ENCODE results near the gene LACTB.
"Not testable (repeated sequence)": the region's sequence is repeated elsewhere in the genome, so short reads cannot be mapped to it uniquely, and the experiment has no call there.

Gene LACTB

DNA sequence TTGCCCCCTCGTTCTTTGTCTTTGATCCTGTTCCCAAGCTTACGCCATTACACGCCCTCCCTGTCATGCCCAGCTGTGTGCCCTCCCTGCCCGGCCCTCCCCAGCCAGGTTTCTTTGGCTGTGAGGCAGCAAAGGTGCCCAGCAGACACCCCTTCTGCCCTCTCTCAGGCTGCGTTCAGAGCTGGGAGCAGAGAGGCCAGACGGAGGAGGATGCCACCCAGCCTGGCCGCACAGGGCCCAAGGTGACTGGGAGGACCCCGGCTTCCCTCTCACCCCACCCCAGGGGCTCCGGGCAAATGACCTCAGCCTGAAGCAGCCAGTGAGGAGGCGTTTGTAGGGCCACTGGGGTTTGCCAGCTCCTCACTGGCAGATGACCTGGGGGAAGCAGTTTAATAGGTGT lies 30.8 kb upstream of the LACTB start:
- DNase-seq: no peak

- no peak for DNase-seq
Observed at GRCh38 chr15:63091679-63092446, 29.8 kb upstream of the LACTB start.

- DNase-seq: peak; percentile 73 to 80
Observed at GRCh38 chr15:63093486-63094205, 28.0 kb upstream of the LACTB start.

- no peak for DNase-seq
Observed at GRCh38 chr15:63094495-63094931, 27.1 kb upstream of the LACTB start.

- no peak for DNase-seq
Observed at GRCh38 chr15:63096178-63096577, 25.5 kb upstream of the LACTB start.

DNA sequence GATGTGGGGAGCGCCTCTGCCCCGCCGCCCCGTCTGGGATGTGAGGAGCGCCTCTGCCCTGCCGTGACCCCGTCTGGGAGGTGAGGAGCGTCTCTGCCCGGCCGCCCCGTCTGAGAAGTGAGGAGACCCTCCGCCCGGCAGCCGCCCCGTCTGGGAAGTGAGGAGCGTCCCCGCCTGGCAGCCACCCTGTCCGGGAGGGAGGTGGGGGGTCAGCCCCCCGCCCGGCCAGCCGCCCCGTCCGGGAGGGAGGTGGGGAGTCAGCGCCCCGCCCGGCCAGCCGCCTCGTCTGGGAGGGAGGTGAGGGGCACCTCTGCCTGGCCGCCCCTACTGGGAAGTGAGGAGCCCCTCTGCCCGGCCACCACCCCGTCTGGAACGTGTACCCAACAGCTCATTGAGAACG lies 22.8 kb upstream of the LACTB start:
- DNase-seq: not testable (repeated sequence)

GRCh38 chr15:63099581-63099980 lies 22.1 kb upstream of the LACTB start:
- not testable (repeated sequence) for DNase-seq

- DNase-seq: no peak
Observed at GRCh38 chr15:63103416-63103815, 18.2 kb upstream of the LACTB start.

DNA sequence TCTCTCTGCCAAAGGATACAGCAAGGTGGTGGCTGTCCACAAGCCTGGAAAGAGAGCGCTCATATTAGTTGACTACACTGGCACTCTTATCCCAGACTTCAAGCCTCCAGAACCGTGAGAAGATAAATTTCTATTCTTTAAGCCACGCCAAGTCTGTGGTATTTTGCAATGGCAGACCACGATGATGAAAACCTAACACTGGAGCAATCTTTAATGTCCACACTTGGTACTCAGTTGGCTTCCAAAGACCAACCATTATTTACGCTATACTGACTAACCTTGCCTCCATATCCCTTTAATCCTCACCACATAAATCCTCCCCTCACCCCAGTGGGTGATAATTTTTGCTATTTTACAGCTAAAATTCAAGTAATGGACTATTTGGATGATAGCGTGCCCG lies 16.9 kb upstream of the LACTB start:
- DNase-seq: no peak

DNA sequence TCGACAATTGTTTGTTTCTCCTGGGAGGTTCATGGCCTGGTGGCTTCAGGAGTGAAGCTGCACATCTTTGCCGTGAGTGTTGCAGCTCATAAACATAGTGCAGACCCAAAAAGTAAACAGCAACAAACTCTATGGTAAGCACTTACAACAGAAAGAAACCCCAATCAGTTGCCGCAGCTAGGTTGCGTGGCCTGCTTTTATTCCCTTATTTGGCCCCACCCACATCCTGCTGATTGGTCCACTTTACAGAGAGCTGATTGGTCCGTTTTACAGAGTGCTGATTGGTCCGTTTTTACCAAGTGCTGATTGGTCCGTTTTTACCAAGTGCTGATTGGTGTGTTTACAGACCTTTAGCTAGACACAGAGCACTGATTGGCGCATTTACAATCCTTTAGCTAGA lies 16.3 kb upstream of the LACTB start:
- not testable (repeated sequence) for DNase-seq

GRCh38 chr15:63107895-63108546 lies 13.6 kb upstream of the LACTB start:
- no peak for DNase-seq

DNA sequence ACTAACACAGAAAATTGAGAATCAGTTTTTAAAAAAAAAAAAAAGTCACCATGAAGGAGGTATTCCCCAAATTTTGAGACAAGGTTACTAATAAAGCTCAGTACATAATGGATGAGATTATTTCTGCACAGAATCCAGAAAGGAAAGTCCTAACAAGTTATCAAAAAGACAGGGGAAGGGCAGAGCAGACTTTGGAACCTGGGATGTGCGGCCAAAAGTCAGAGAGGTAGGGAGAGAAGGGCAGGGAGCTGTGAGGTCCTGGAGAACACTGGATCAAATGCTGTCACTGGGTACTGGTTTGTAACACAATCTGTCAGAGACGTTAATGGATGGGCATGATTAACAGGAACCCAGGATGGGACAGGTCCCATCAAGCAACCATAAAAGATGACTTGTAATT lies 12.2 kb upstream of the LACTB start:
- DNase-seq: no peak

GRCh38 chr15:63109920-63110319 lies 11.7 kb upstream of the LACTB start:
- DNase-seq: no peak

- DNase-seq: no peak
Observed at GRCh38 chr15:63110428-63111026, 11.1 kb upstream of the LACTB start.

DNA sequence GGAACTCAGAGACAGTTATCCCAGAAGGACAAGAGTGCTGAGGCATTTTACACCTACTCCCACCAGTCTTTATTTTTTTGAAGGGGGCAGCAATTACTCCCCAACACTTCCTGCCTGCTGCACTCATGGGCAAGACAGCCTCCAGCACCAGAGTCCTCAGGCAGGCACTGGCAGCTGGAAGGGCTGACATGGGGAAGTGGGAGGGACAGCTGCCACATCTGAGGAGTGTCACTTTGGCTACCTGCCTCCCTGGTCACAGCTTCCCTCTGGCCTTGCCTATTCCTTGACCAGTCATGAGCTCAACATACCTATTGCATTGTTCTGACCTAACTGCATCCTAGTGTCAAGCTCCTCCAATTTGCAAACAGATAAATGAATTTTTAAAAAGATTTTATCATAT lies 10.2 kb upstream of the LACTB start:
- no peak for DNase-seq

DNA sequence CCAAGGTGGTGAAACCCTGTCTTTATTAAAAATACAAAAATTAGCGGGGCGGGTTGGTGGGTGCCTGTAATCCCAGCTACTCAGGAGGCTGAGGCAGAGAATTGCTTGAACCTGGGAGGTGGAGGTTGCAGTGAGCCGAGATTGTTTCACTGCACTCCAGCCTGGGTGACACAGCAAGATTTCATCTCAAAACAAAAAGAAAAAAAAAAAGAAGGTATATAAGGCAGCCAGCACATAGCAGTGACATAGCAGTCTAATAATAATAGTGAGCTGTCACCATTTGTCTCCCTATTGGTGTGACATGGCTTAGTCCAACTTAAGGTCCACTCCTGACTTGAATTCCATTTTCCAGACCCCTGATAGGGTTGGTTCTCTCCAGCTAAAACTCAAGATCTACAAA lies 8.8 kb upstream of the LACTB start:
- DNase-seq: no peak

GRCh38 chr15:63114465-63114864 lies 7.2 kb upstream of the LACTB start:
- DNase-seq: no peak

DNA sequence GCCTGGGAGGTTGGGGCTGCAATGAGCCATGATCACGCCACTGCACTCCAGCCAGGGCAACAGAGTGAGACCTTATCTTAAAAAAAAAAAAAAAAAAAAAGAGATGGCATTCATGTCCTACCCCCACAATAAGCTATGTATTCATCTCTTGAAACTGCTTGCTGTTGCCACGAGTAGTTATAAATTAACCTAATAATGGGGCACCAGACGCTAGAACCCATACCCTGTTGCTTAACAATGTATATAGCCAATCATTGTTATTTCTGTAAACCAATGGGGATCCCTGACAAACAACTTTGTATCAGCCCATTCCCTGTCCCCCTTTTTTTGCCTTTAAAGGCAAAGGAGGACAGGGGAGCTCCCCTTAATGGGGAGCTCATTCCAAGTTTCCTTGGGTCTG lies 2.8 kb upstream of the LACTB start:
- DNase-seq: no peak

- DNase-seq: peak; percentile 33 to 50
Observed at GRCh38 chr15:63122002-63122875, 578 bp downstream of the LACTB start.

DNA sequence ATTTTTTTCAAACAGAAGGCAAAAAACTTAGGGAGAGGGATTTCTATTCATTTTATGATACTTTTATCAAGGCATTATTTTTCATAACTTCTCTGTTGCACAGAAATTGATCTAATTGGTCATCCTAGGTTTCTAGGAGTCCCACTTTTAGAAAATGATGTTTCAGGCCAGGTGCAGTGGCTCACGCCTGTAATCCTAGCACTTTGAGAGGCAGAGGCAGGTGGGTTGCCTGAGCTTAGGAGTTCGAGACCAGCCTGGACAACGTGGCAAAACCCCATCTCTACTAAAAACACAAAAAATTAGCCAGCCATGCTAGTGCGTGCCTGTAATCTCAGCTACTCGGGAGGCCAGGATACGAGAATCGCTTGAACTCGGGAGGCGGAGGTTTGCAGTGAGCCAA lies 2.8 kb downstream of the LACTB start:
- DNase-seq: no peak

- DNase-seq: no peak
Observed at GRCh38 chr15:63126726-63127125, 5.1 kb downstream of the LACTB start.

GRCh38 chr15:63133786-63134185 lies 12.1 kb downstream of the LACTB start:
- DNase-seq: no peak
